GM21723 (cell line): ENCODE data around the gene MRPS10.
"Not testable (repeated sequence)": the region's sequence is repeated elsewhere in the genome, so short reads cannot be mapped to it uniquely, and the experiment has no call there.

ENCODE experiments used
- ATAC-seq: cut with Tn5 transposase; IDR thresholded peaks from one replicate; pipeline ENCODE4 v1.9.1; 2021; ENCODE audit warnings: mild to moderate bottlenecking, moderate library complexity; ENCODE audit not compliant: unreplicated experiment

MRPS10 gene

GRCh38 chr6:42239333-42239732 is 21.7 kb upstream of the MRPS10 start:
- ATAC-seq: no peak

DNA sequence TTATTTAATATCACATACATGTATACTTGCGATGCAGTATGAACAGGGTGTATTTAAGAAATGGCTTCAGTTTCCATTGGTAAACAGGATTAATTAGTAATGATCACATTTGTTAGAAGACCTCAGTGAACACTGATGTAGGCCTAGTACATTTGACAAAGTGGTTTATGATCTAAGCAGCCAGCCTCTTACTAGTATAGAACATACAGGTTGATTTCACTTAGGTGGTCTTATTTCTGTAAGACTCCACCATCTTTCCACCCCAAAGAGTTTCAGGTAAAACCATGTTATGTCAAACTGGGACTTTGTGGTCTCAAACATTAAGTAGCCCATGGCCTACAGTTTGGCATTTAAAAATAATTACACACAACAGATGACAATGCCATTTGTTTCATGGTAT is 20.2 kb upstream of the MRPS10 start:
- ATAC-seq: no peak

DNA sequence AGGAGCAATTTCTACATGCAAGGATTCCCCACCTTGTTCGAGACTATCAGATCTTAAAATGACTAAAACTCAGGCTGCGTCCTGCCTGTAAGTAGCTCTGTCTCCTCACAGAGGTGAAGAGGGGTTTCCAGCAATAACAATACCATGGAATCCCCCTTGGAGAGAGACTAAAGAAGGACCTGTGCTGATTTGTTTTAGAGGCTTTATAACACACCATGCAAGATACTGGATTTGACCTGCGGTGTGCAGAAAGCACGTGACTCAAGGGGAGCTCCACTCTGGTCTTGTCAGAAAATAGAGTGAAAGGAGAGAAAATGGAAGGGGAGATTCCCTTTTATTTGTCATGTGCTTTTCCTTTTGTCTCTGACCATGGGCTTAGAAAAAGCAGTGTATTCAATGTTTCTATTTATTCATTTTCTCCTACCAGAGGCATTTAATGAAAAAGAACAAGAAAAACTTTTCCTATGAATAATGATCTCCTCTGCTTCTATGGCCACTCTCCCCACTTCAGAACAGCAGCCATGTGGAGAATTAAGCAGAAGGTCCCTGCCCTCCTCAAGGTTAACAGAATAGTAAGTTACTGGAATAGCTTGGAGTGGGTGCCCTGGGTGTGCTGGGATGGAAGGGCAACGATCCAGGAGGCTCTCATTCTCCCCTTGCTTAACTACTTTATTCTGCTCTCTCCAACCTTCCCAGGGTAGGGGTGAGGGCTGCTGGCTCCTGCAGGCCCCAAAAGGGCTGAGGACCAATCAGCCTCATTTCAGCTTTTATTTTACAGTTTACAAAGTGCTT is 19.2 kb upstream of the MRPS10 start:
- ATAC-seq: no peak

DNA sequence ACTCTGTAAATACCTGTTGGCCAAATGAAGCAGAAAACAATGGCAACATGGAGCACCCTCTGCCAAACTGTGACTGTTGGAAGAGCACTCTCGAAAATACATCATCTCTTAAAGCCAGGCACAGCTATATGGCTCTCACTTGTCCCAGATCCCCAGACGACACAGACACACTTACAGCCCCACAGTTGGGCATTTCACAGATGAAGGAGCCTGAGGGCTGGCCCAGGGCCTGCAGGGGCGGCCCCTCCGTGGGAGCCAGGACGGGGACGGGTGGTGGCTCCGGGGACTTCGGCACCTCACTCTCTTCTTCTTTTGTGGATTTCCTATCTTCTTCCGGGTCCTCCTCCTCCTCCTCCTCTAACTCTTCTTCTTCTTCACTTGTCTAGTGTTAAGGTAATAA is 18.4 kb upstream of the MRPS10 start:
- no peak for ATAC-seq

DNA sequence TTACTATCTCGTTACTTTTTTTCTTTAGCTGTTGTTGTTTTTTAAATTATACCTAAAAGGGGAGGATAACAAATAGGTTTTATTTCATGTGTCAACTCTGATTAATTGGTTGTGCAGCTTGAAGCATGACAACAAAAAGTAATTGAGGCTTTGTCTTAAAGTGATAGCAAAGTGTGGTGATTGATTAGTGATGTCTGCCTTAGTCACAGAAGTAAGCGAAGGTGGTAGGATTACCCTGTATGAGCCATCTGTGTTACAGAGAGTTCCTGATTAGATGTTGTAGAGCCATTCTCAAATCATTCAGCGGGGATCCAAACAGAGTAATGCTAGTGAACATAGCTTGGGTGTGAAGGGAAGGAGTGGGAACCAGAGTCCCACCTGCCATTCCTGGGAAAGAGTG is 14.4 kb upstream of the MRPS10 start:
- no peak for ATAC-seq

GRCh38 chr6:42230345-42231321 is 13.0 kb upstream of the MRPS10 start:
- no peak for ATAC-seq

- ATAC-seq: no peak
Measured at GRCh38 chr6:42229506-42230119, 12.0 kb upstream of the MRPS10 start.

GRCh38 chr6:42228305-42228704 is 10.6 kb upstream of the MRPS10 start:
- no peak for ATAC-seq

GRCh38 chr6:42227173-42227850 is 9.7 kb upstream of the MRPS10 start:
- ATAC-seq: no peak

- no peak for ATAC-seq
Measured at GRCh38 chr6:42226645-42227143, 9.0 kb upstream of the MRPS10 start.

DNA sequence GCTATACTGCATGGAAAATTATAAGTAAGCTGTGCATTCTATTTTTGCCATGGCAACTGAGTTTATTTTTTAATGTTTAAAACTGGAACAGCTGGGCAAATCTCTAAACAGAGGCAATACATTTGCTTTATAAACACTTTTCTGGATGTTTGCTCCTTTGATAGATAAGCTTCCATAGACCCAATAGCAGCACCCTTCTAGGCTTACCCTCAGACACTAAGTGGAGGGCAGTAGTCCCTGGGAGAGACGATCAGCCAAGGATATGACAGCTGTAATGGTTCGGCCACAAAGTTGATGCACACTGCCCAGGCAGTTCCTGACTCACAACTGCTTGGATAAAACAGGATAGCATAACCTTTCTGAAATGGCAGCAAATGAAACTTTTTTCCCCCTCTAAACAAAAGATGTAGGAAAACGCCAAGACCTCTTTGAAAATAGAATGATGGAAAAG is 8.5 kb upstream of the MRPS10 start:
- ATAC-seq: no peak

GRCh38 chr6:42225419-42225818 is 7.8 kb upstream of the MRPS10 start:
- no peak for ATAC-seq

DNA sequence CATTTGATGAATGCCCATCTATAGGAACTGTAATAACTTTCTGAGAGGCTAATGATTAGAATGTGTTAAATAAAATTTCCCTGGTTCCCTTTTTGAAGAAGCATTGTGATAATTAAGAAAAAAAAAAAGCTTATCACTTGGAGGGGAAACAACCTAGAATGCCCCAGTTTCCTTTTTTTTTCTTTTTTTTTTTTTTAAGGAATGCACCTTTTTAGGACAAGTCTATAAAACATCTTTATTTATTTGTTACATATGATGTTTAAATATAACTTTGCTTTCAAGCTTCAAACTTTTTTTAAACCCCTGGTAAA is 7.3 kb upstream of the MRPS10 start:
- ATAC-seq: no peak

- ATAC-seq: peak; percentile 94
Measured at GRCh38 chr6:42224222-42225028, 6.8 kb upstream of the MRPS10 start.

DNA sequence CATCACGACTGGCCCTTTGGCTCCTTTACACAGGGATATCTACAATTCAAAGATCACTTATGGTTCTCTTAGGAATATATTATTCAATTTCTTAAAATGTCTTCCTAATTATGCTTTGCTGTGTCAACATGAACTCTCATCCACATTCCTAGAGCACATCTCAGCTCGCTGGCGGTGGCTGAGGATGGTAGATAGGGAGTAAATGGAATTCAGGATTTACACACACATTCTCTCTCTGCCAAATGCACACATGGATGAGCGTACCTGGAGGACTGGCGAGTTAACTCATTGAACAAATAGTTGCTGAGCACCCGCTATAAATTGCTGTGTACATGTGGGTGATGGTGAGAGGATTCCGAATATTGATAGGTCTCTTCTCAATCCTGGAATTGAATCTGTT is 4.8 kb upstream of the MRPS10 start:
- ATAC-seq: no peak

DNA sequence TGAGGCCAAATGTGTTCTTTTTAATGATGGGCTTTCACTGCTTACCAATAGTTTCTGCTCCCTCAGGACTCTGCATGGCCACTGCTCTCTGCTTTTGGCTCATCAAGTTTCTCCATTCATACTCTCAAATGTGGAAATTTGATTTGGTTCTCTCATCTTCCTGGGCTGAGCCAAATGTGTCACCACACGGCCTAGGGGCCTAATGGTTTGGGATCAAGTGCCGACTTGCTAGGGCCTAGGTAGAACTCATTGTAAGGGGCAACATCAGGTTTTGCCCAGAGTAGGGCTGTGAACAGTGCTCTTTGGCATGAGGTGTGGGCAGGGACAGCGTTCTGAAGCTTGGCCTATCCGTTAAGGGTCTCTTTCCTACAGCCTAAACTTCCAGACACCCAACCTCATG is 3.9 kb upstream of the MRPS10 start:
- no peak for ATAC-seq

DNA sequence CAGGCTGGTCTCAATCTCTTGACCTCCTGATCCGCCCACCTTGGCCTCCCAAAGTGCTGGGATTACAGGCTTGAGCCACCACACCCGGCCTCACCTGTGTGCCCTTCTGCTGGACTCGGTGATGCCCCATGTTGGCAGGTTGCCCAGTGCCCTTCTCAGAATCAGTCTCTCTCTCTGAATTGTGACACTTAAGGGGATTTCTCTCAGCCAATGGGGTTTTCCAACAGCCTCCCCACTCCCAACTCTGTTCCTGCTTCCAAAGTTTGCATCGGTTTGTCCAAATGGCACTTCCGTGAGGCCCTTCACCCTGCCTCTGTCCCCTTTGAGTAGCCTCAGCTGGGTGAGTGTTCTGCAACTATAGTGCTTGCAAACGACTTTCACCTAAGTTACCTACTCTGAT is 3.1 kb upstream of the MRPS10 start:
- no peak for ATAC-seq

DNA sequence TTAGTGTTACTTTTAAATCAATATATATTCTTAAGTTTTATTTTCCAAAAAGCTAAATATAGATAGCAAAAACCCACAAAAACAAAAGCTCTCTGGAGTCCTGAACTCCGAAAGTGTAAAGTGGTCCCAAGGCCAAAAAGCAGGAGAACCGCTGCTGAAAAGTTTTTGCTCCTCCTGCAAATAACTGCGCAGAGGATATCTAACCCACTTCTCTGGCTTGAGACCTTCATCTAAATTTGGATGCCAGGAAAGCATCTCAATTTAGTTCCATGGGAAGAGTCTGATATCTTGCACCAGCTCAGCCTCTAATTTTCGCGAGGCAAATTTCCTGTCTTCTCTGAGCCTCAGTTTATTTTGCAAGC is 523 bp downstream of the MRPS10 start:
- ATAC-seq: no peak

- ATAC-seq: not testable (repeated sequence)
Measured at GRCh38 chr6:42216495-42216894, 1.2 kb downstream of the MRPS10 start.

GRCh38 chr6:42212442-42212841 is 5.2 kb downstream of the MRPS10 start:
- ATAC-seq: no peak
